Measurements from ENCODE around the gene MEGF8. TPM values are rescaled to one million over a fixed set of nuclear protein-coding genes. Genes with fewer than 3 reads are reported as not detected.

Gene MEGF8
- total and polyA plus RNA-seq, 2 of the 8 experiments (the other 6 are each of a cell fraction or from before 2014, with no cell fraction given), result 13.0 to 23.7 TPM

GRCh38 chr19:42312370-42312769 is 13.1 kb upstream of the MEGF8 start (continued):
- no peak for TF ChIP-seq KDM5A (IDR thresholded peaks at IDR 0.05; ENCODE audit: low read length)
- no peak for TF ChIP-seq RXRA (IDR thresholded peaks at IDR 0.05; ENCODE audit: insufficient read depth, low read depth, low read length)
- no peak for TF ChIP-seq CREB1 (IDR thresholded peaks at IDR 0.05)
- no peak for TF ChIP-seq ATF3 (IDR thresholded peaks at IDR 0.05; ENCODE audit: insufficient read depth, low read depth, low read length)
- TF ChIP-seq CTCF (IDR thresholded peaks at IDR 0.05; ENCODE audit: control extremely low read depth in 1 of 3, insufficient read depth in 1 of 3, low read depth in 1 of 3, low read length in 3 of 3), result no peak
- no peak for TF ChIP-seq HDAC2 (IDR thresholded peaks at IDR 0.05; ENCODE audit: borderline replicate concordance in 1 of 2, low read depth in 2 of 2, low read length in 2 of 2)
